ENCODE results near the gene DEFB132. TPM values are rescaled to one million over a fixed set of nuclear protein-coding genes. Genes with fewer than 3 reads are reported as not detected.

Gene DEFB132
- total and polyA plus RNA-seq, 2 of the 13 experiments (the other 11 are each of a cell fraction or from before 2014, with no cell fraction given) = not detected

- DNase-seq (ENCODE audit: low spot score) (no peak), FAIRE-seq (peak; percentile 56), ATAC-seq (no peak)
- Histone ChIP-seq H3K9ac (ENCODE audit: insufficient read depth, low read depth, low read length) (peak overlapping the region; percentile 89), H4K20me1 (ENCODE audit: insufficient read depth, low read length) (no peaks in the 10 kb centered on the region), H3K27me3 (ENCODE audit: control insufficient read depth in 1 of 2, insufficient read depth in 2 of 2, low read length in 2 of 2) (peaks cover 2 to 19% of the 10 kb centered on the region in 2 experiments; a peak in 4 of 5 replicates), H3K4me3 (replicated peaks in 1 of 3; ENCODE audit: insufficient read depth in 1 of 3, low read depth in 2 of 3, low read length in 3 of 3) (peak overlapping the region; percentile 63 to 85 (median 83); a peak in 5 of 6 replicates), H3K36me3 (replicated peaks in 1 of 2; ENCODE audit: control insufficient read depth in 1 of 2, insufficient read depth in 2 of 2, low read length in 2 of 2) (no peaks in the 10 kb centered on the region), H3K79me2 (ENCODE audit: insufficient read depth, low read length) (peaks cover 10% of the 10 kb centered on the region), H3K27ac (ENCODE audit: extremely low read length, insufficient read depth, low read length) (no peak overlapping the region), H2AFZ (ENCODE audit: low read length) (no peak overlapping the region), H3K9me3 (ENCODE audit: low read length) (no peaks in the 10 kb centered on the region), H3K4me2 (ENCODE audit: low read depth, low read length) (peak overlapping the region; percentile 98), H3K4me1 (ENCODE audit: insufficient read depth, low read length) (peaks cover 27% of the 10 kb centered on the region)
- no TSS peak for BruUV-seq (replicated peaks)
- 93% methylated on average over 3 of the region's 3 CpGs for WGBS (ENCODE audit: low lambda C conversion rate)
- ChIA-PET POLR2A (no interaction called here), CTCF (ENCODE audit: low intra/inter-chr PET ratio, low total read pairs) (no interaction called here)
- intact Hi-C loops (cut with micrococcal nuclease; ENCODE audit: unreplicated experiment) = no loop called here
- in situ Hi-C loops (cut with HindIII; ENCODE audit: extremely low pct_ligation_motif_present, low pct_unique_long_range_greater_than_20kb) = no loop called here
- TF ChIP-seq DZIP1 (CRISPR knock-in tag; IDR thresholded peaks at IDR 0.05) (no peak), ZFP91 (CRISPR knock-in tag; IDR thresholded peaks at IDR 0.05; ENCODE audit: borderline replicate concordance) (no peak), AKAP8 (CRISPR knock-in tag; IDR thresholded peaks at IDR 0.05) (no peak), ZNF772 (CRISPR knock-in tag; IDR thresholded peaks at IDR 0.05) (0 out of 2 replicates have a peak, but pooled peaks have one; percentile 16), IRF1 (CRISPR knock-in tag; IDR thresholded peaks at IDR 0.05; ENCODE audit: low read depth) (no peak), HMGA1 (CRISPR knock-in tag; conservative IDR thresholded peaks at IDR 0.05) (no peak), SOX6 (IDR thresholded peaks at IDR 0.05) (no peak), SOX6 (CRISPR knock-in tag; IDR thresholded peaks at IDR 0.05) (no peak), ZFY (CRISPR knock-in tag; IDR thresholded peaks at IDR 0.05) (no peak), ZNF121 (CRISPR knock-in tag; IDR thresholded peaks at IDR 0.05) (no peak), ZNF770 (CRISPR knock-in tag; IDR thresholded peaks at IDR 0.05) (no peak), MTA1 (CRISPR knock-in tag; IDR thresholded peaks at IDR 0.05; ENCODE audit: borderline replicate concordance) (no peak), SIN3A (IDR thresholded peaks at IDR 0.05; ENCODE audit: borderline replicate concordance, low read depth, low read length) (no peak), ZNF7 (CRISPR knock-in tag; IDR thresholded peaks at IDR 0.05) (peak; percentile 74), ONECUT2 (CRISPR knock-in tag; IDR thresholded peaks at IDR 0.05) (no peak), ZBTB3 (CRISPR knock-in tag; IDR thresholded peaks at IDR 0.05; ENCODE audit: borderline replicate concordance, low read depth) (no peak), ZFP41 (CRISPR knock-in tag; IDR thresholded peaks at IDR 0.05; ENCODE audit: borderline replicate concordance) (no peak), POLR2AphosphoS2 (IDR thresholded peaks at IDR 0.05; ENCODE audit: low read depth, low read length) (no peak)
Measured at GRCh38 chr20:288956-289692, 31.6 kb downstream of the DEFB132 start.

Data from HepG2 (cell line).